Loucy (cell line): ENCODE measurements around the gene BDP1.
"Not testable (repeated sequence)": the region's sequence is repeated elsewhere in the genome, so short reads cannot be mapped to it uniquely, and the experiment has no call there.

ENCODE experiments used
- H2AFZ ChIP-seq: fragments of 200-600 bp; sonication (generic); 2 replicates; pipeline ENCODE4 v1.6.0; 2016; ENCODE audit warnings: antibody characterized with exemption, mild to moderate bottlenecking, low read length, moderate library complexity
- H3F3A ChIP-seq: fragments of 200-600 bp; 2 replicates; pipeline ENCODE4 v1.6.0; 2016; ENCODE audit warnings: antibody characterized with exemption, low read depth, mild to moderate bottlenecking
- H3K27me3 ChIP-seq: fragments of 200-600 bp; sonication (generic); 2 replicates; pipeline ENCODE4 v1.6.1; 2014; ENCODE audit warnings: low read length, mild to moderate bottlenecking; ENCODE audit not compliant: insufficient read depth, poor library complexity, severe bottlenecking
- H3K36me3 ChIP-seq: fragments of 200-600 bp; sonication (generic); 2 replicates; pipeline ENCODE4 v1.6.1; 2016; ENCODE audit warnings: low read length; ENCODE audit not compliant: insufficient read depth
- H3K4me1 ChIP-seq: fragments of 200-600 bp; sonication (generic); 2 replicates; pipeline ENCODE4 v1.5.1; 2014; ENCODE audit warnings: low read length, mild to moderate bottlenecking; ENCODE audit not compliant: insufficient read depth, poor library complexity, severe bottlenecking
- H3K4me2 ChIP-seq: fragments of 200-600 bp; sonication (generic); 2 replicates; pipeline ENCODE4 v1.6.0; 2014; ENCODE audit warnings: antibody characterized with exemption, low read length, low read depth, mild to moderate bottlenecking; ENCODE audit not compliant: poor library complexity, severe bottlenecking
- H3K4me3 ChIP-seq: fragments of 200-600 bp; sonication (generic); 2 replicates; pipeline ENCODE4 v1.5.1; 2014; ENCODE audit warnings: low read length, mild to moderate bottlenecking, mixed read lengths; ENCODE audit not compliant: poor library complexity, severe bottlenecking
- H3K79me2 ChIP-seq: fragments of 200-600 bp; sonication (generic); 2 replicates; pipeline ENCODE4 v1.6.1; 2014; ENCODE audit warnings: low read length; ENCODE audit not compliant: insufficient read depth
- H3K9ac ChIP-seq: fragments of 200-600 bp; sonication (generic); 2 replicates; pipeline ENCODE4 v1.6.0; 2014; ENCODE audit warnings: mild to moderate bottlenecking, low read depth, low read length, moderate library complexity; ENCODE audit not compliant: poor library complexity, severe bottlenecking
- H3K9me2 ChIP-seq: fragments of 200-600 bp; sonication (generic); replicated peaks from 2 replicates; pipeline ENCODE4 v1.6.1; 2016; ENCODE audit warnings: low read depth, low read length, mixed read lengths
- H3K9me3 ChIP-seq: fragments of 200-600 bp; sonication (generic); 2 replicates; pipeline ENCODE4 v1.6.1; 2014; ENCODE audit warnings: mild to moderate bottlenecking, antibody characterized with exemption, low read length, low read depth; ENCODE audit not compliant: insufficient read depth
- H4K20me1 ChIP-seq: fragments of 200-600 bp; sonication (generic); 2 replicates; pipeline ENCODE4 v1.6.0; 2014; ENCODE audit warnings: antibody characterized with exemption, low read length, mild to moderate bottlenecking; ENCODE audit not compliant: insufficient read depth, poor library complexity, severe bottlenecking
- EZH2phosphoT487 ChIP-seq: fragments of 200-600 bp; IDR thresholded peaks from 2 replicates; pipeline ENCODE4 v1.6.1; 2018; ENCODE audit warnings: antibody characterized with exemption, mild to moderate bottlenecking, moderate library complexity, borderline replicate concordance
- TF ChIP-seq, protein P1 (sequence below): fragments of 200-600 bp; sonication (generic); conservative IDR thresholded peaks from 2 replicates; pipeline ENCODE4 v1.5.1; 2014; ENCODE audit warnings: mild to moderate bottlenecking, antibody characterized with exemption, low read length

Gene BDP1, protein sequence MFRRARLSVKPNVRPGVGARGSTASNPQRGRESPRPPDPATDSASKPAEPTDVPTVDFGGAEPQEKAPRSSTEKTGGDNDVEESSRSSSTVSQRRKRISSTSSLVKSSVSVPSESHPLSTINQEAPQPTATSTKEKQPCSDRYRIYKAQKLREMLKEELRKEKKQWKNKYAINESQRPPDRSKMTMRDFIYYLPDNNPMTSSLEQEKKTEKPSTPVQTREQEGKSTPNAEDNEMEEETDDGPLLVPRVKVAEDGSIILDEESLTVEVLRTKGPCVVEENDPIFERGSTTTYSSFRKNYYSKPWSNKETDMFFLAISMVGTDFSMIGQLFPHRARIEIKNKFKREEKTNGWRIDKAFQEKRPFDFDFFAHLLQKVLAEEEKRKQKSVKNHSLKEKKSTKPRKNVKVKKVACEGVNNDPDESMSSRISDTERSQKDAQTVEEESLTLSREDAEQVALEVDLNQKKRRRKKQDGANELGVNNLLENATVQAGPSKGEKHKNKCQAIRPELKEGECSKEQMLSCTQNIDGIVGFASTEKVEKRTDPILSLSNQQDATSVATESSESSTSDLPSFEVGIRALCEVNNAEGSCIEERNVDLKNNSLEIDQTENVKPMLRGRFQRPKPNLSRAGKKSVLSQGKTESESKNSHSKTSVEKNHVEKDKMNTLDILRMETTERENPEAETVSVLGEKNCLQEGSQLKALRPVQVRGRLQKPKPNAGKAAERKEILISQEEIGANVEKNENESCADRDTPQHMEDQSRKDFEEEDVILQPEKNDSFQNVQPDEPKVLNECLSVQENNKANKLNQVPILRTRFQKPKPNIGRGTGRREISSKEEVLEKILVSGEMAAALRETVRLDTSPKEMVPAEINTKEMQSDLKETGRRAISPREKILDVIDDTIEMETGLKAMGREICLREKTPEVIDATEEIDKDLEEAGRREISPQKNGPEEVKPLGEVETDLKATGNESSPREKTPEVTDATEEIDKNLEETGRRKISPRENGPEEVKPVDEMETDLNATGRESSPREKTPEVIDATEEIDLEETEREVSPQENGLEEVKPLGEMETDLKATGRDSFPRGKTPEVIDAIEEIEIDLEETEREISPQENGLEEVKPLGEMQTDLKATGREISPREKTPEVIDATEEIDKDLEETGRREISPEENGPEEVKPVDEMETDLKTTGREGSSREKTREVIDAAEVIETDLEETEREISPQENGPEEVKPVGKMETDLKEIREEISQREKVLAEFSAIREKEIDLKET (N-terminal part only)

DNA sequence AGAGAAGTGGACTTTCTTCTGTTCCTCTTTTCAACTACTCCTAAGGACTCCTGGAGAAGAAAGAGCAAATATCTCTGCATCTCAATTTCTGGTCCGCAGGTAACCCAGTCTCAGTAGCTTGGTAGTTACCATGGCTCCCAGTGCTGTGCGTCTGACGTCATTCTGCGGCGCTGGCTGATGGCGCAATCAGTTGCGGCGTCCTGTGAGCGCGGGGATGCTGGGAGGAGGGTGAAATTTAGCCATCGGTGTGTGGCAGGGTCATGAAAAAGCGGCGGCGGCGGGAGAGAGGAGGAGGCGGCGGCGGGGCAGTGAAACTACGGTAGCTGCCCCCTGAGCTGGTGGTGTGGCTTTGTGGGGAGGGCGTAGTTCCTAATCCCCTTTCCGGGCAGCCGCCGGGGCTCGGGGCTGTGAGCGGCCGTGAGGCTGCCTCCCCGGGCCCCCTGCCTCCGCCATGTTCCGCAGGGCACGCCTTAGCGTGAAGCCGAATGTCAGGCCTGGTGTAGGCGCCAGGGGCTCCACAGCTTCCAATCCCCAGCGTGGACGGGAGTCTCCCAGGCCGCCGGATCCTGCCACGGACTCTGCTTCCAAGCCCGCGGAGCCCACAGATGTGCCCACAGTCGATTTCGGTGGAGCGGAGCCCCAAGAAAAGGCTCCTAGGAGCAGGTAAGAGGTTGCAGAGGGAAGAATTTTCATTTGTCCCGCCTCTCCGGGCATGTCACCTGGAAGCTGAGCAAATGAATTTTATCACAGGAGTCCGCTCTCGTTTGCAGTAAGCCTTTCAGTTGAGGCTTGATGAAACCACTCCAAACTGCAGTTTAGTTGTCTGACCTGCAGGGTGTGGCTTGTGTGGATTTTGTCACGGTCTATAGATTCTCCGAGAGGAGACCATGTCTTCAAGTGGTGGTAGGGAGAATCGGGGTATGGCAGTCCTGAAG, at the start of gene BDP1:
TSS of gene BDP1 (plus strand) at position 225 of the 935 bp plus-strand sequence. CDS start at position 452, 227 bp downstream.
- Histone ChIP-seq H4K20me1 (peaks cover 29% of the 10 kb centered on the region), H3K9me3 (no peaks in the 10 kb centered on the region), H3K9ac (peak within 1 kb of the TSS; percentile 84), H3K4me2 (peak within 1 kb of the TSS; percentile 98), H2AFZ (peak within 1 kb of the TSS; percentile 95), H3K9me2 (no peaks in the 10 kb centered on the region), H3F3A (no peaks in the 10 kb centered on the region), H3K4me1 (peaks cover 39% of the 10 kb centered on the region), H3K36me3 (peaks cover 23% of the 10 kb centered on the region; the same call in 1 of the 2 replicates), H3K79me2 (peaks cover 43% of the 10 kb centered on the region), H3K27me3 (no peaks in the 10 kb centered on the region), H3K4me3 (peak within 1 kb of the TSS; percentile 87)
- no peak for TF ChIP-seq EZH2phosphoT487
- TF ChIP-seq, protein P1, sequence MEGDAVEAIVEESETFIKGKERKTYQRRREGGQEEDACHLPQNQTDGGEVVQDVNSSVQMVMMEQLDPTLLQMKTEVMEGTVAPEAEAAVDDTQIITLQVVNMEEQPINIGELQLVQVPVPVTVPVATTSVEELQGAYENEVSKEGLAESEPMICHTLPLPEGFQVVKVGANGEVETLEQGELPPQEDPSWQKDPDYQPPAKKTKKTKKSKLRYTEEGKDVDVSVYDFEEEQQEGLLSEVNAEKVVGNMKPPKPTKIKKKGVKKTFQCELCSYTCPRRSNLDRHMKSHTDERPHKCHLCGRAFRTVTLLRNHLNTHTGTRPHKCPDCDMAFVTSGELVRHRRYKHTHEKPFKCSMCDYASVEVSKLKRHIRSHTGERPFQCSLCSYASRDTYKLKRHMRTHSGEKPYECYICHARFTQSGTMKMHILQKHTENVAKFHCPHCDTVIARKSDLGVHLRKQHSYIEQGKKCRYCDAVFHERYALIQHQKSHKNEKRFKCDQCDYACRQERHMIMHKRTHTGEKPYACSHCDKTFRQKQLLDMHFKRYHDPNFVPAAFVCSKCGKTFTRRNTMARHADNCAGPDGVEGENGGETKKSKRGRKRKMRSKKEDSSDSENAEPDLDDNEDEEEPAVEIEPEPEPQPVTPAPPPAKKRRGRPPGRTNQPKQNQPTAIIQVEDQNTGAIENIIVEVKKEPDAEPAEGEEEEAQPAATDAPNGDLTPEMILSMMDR: peak; percentile 59

- H3K9me2 ChIP-seq, H4K20me1 ChIP-seq, H3K4me1 ChIP-seq, H3F3A ChIP-seq, H3K79me2 ChIP-seq, H3K27me3 ChIP-seq, H3K9me3 ChIP-seq, H3K4me2 ChIP-seq, H3K36me3 ChIP-seq, H3K4me3 ChIP-seq, H3K9ac ChIP-seq, H2AFZ ChIP-seq: not testable (repeated sequence)
Observed at GRCh38 chr5:71410088-71410487, 45.4 kb upstream of the BDP1 start.

GRCh38 chr5:71415626-71416025, 39.8 kb upstream of the BDP1 start:
- not testable (repeated sequence) for H3K9me2 ChIP-seq, H4K20me1 ChIP-seq, H3K36me3 ChIP-seq, H3K4me1 ChIP-seq, H3K27me3 ChIP-seq, H3K9ac ChIP-seq, H3K9me3 ChIP-seq, H3K79me2 ChIP-seq, H2AFZ ChIP-seq, H3K4me2 ChIP-seq, H3F3A ChIP-seq, H3K4me3 ChIP-seq

DNA sequence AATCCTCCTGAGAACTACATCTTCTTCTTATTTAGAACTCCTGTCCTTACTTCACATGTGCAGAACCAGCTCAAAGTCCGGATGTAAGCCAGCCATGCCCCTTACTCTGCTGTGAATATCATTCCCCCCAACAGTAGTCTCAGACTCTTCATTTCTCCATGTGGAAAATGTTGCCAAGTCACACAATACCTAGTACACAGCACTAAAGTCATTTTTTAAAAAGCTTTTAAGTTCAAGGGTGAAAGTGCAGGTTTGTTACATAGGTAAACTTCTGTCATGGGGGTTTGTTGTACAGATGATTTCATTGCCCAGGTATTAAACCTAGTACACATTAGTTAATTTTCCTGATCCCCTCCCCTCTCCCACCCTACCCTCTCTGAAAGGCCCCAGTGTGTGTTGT, 37.4 kb upstream of the BDP1 start:
- H3K4me2 ChIP-seq, H3K9me2 ChIP-seq, H3K79me2 ChIP-seq, H3K36me3 ChIP-seq, H3K9ac ChIP-seq, H3K9me3 ChIP-seq, H4K20me1 ChIP-seq, H3F3A ChIP-seq, H3K27me3 ChIP-seq, H2AFZ ChIP-seq, H3K4me1 ChIP-seq, H3K4me3 ChIP-seq: not testable (repeated sequence)

- H3K9me3 ChIP-seq, H3K9ac ChIP-seq, H3K27me3 ChIP-seq, H3K9me2 ChIP-seq, H4K20me1 ChIP-seq, H3K79me2 ChIP-seq, H3K36me3 ChIP-seq, H3K4me1 ChIP-seq, H3F3A ChIP-seq: not testable (repeated sequence)
- H3K4me3 ChIP-seq: peak overlapping the region; percentile 66
- H2AFZ ChIP-seq: 0 out of 2 replicates have a peak overlapping the region, but pooled peaks have one; percentile 57
- peak overlapping the region; percentile 91 for H3K4me2 ChIP-seq
Observed at GRCh38 chr5:71421278-71421677, 34.2 kb upstream of the BDP1 start.
